ENCODE results near the gene RPL38.

The RPL38 gene

GRCh38 chr17:74250324-74250995, 47.0 kb downstream of the RPL38 start:
- H3K4me3 ChIP-seq (ENCODE audit: low read length): no peak overlapping the region
- no peak for TF ChIP-seq ZNF274 (IDR thresholded peaks at IDR 0.05; ENCODE audit: low read depth, low read length)

GRCh38 chr17:74251051-74251450, 47.6 kb downstream of the RPL38 start:
- H3K4me3 ChIP-seq (ENCODE audit: low read length): no peak overlapping the region
- no peak for TF ChIP-seq ZNF274 (IDR thresholded peaks at IDR 0.05; ENCODE audit: low read depth, low read length)

GRCh38 chr17:74251569-74251968, 48.1 kb downstream of the RPL38 start:
- no peak for TF ChIP-seq ZNF274 (IDR thresholded peaks at IDR 0.05; ENCODE audit: low read depth, low read length)
- no peak overlapping the region for H3K4me3 ChIP-seq (ENCODE audit: low read length)

- no peak for TF ChIP-seq ZNF274 (IDR thresholded peaks at IDR 0.05; ENCODE audit: low read depth, low read length)
- no peak overlapping the region for H3K4me3 ChIP-seq (ENCODE audit: low read length)
Observed at GRCh38 chr17:74252211-74252610, 48.7 kb downstream of the RPL38 start.

GRCh38 chr17:74253036-74253435, 49.6 kb downstream of the RPL38 start:
- no peak overlapping the region for H3K4me3 ChIP-seq (ENCODE audit: low read length)
- no peak for TF ChIP-seq ZNF274 (IDR thresholded peaks at IDR 0.05; ENCODE audit: low read depth, low read length)

GRCh38 chr17:74257311-74257710, 53.8 kb downstream of the RPL38 start:
- TF ChIP-seq ZNF274 (IDR thresholded peaks at IDR 0.05; ENCODE audit: low read depth, low read length): no peak
- H3K4me3 ChIP-seq (ENCODE audit: low read length): no peak overlapping the region

- no peak overlapping the region for H3K4me3 ChIP-seq (ENCODE audit: low read length)
- TF ChIP-seq ZNF274 (IDR thresholded peaks at IDR 0.05; ENCODE audit: low read depth, low read length): no peak
Observed at GRCh38 chr17:74259667-74260524, 56.4 kb downstream of the RPL38 start.

All from GM08714 (cell line).